Upper lobe of right lung (tissue), 1 donor: ENCODE data around the gene HDGFL3. TPM values are rescaled to one million over a fixed set of nuclear protein-coding genes. Genes with fewer than 3 reads are reported as not detected.

Experiments used
- ATAC-seq: fragments of 200-7000 bp; cut with Tn5 transposase; one replicate; pipeline ENCODE4 v1.9.1; 2020; ENCODE audit warnings: mild to moderate bottlenecking, moderate library complexity
- DNase-seq: peaks from one replicate; pipeline ENCODE4 v3.0.0-alpha.2; 2020
- H3K27ac ChIP-seq: fragments of 200-600 bp; one replicate; pipeline ENCODE4 v1.8.0; 2022
- H3K27me3 ChIP-seq: fragments of 200-600 bp; one replicate; pipeline ENCODE4 v1.8.0; 2022; ENCODE audit warnings: mild to moderate bottlenecking
- H3K36me3 ChIP-seq: fragments of 200-600 bp; one replicate; pipeline ENCODE4 v1.8.0; 2022
- H3K4me1 ChIP-seq: fragments of 200-600 bp; one replicate; pipeline ENCODE4 v1.8.0; 2022
- H3K4me3 ChIP-seq: fragments of 200-600 bp; one replicate; pipeline ENCODE4 v1.8.0; 2022; ENCODE audit warnings: mild to moderate bottlenecking
- H3K9me3 ChIP-seq: fragments of 200-600 bp; one replicate; pipeline ENCODE4 v1.8.0; 2022
- CTCF ChIP-seq: fragments of 200-600 bp; IDR thresholded peaks from one replicate; pipeline ENCODE4 v1.8.0; 2022; ENCODE audit warnings: antibody characterized with exemption
- intact Hi-C: fragments of 100-400 bp; cut with DNase I; formaldehyde crosslinking; loops from one replicate; pipeline ENCODE4 v1.11.0; 2022
- total RNA-seq: library from RNA; stranded (reverse); fragmentation: NEBNext Ultra II Directional; extraction: Animal tissue kit (Norgen Biotek cat#: 25700); gene quantifications from one replicate; pipeline ENCODE4 v1.2.1, GENCODE V29; 2021
- donor health status: DM: no; HTN: yes; CAD: no; lungs with severe emphysema.

Gene HDGFL3
- total RNA-seq, 1 donor from 2014 or later: 40.3 TPM

- intact Hi-C loops: no loop called here
- peaks cover 20% of the 10 kb centered on the region for H3K36me3 ChIP-seq
- ATAC-seq (no peak), DNase-seq (no peak)
- no peak for TF ChIP-seq CTCF
- H3K9me3 ChIP-seq: no peaks in the 10 kb centered on the region
- peaks cover 13% of the 10 kb centered on the region for H3K4me1 ChIP-seq
- no peak overlapping the region for H3K4me3 ChIP-seq
- no peak overlapping the region for H3K27ac ChIP-seq
- H3K27me3 ChIP-seq: no peaks in the 10 kb centered on the region
Observed at GRCh38 chr15:83115831-83116565, 91.6 kb downstream of the HDGFL3 start.

- peaks cover 13% of the 10 kb centered on the region for H3K4me1 ChIP-seq
- intact Hi-C loops: no loop called here
- no peaks in the 10 kb centered on the region for H3K27me3 ChIP-seq
- no peaks in the 10 kb centered on the region for H3K9me3 ChIP-seq
- peaks cover 20% of the 10 kb centered on the region for H3K36me3 ChIP-seq
- ATAC-seq (no peak), DNase-seq (no peak)
- no peak for TF ChIP-seq CTCF
- no peak overlapping the region for H3K27ac ChIP-seq
- H3K4me3 ChIP-seq: no peak overlapping the region
Observed at GRCh38 chr15:83115410-83115809, 92.2 kb downstream of the HDGFL3 start.

- no peak overlapping the region for H3K4me3 ChIP-seq
- no peak for DNase-seq
- no peak for TF ChIP-seq CTCF
- H3K36me3 ChIP-seq: peaks cover 20% of the 10 kb centered on the region
- ATAC-seq: no peak
- no peaks in the 10 kb centered on the region for H3K9me3 ChIP-seq
- H3K4me1 ChIP-seq: peaks cover 13% of the 10 kb centered on the region
- intact Hi-C loops: no loop called here
- H3K27ac ChIP-seq: no peak overlapping the region
- no peaks in the 10 kb centered on the region for H3K27me3 ChIP-seq
Observed at GRCh38 chr15:83114856-83115255, 92.8 kb downstream of the HDGFL3 start.

DNA sequence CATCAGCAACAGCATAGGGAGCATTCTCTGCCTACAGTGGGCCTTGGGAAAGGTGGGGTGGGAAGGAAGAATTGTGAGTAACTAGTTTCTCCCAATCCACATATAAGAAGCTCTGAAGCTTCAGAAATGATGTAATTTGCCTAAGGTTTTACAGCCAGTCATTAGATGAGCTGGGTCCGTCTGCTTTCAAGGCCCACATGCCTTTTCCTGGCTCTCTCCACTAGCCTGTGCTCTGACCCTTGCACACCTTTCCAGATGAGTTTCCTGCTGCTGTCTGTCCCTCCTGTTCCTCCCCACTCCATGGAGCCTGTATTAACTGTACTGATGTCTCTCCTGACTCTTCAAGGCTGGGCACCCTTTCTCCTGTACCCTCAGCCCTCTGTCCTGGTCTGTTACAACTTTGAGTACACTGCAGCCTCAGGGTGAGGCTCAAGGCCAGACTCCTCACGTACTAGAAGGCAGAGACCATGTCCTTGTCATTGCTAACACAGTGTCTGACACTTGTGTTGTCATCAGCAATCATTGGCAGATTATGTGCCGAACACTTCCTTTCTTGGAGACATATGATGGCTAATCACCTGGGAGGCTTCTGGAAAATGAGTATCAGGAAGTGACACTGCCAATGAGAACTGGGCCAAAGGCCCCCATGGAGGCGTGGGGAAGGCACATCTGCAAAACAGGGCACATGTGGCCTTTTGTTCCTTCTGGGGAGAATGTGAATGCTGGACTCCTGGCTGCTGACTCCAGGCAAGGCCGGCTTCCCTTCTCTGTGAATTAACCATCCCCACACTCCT, 93.5 kb downstream of the HDGFL3 start:
- Histone ChIP-seq H3K36me3 (peaks cover 20% of the 10 kb centered on the region), H3K4me1 (peaks cover 18% of the 10 kb centered on the region), H3K27ac (peak overlapping the region; percentile 24), H3K4me3 (no peak overlapping the region), H3K9me3 (no peaks in the 10 kb centered on the region), H3K27me3 (no peaks in the 10 kb centered on the region)
- intact Hi-C loops: no loop called here
- ATAC-seq (peak; percentile 68), DNase-seq (peak; percentile 72)
- TF ChIP-seq CTCF: no peak

- Histone ChIP-seq H3K9me3 (no peaks in the 10 kb centered on the region), H3K27me3 (no peaks in the 10 kb centered on the region), H3K4me1 (peaks cover 19% of the 10 kb centered on the region), H3K27ac (peak overlapping the region; percentile 24), H3K4me3 (no peak overlapping the region), H3K36me3 (peaks cover 20% of the 10 kb centered on the region)
- ATAC-seq (no peak), DNase-seq (no peak)
- no peak for TF ChIP-seq CTCF
- intact Hi-C loops: no loop called here
Observed at GRCh38 chr15:83112956-83113299, 94.7 kb downstream of the HDGFL3 start.
